A673 (cell line): Measurements from ENCODE around the gene AMZ1. TPM values are rescaled to one million over a fixed set of nuclear protein-coding genes. Genes with fewer than 3 reads are reported as not detected.

ENCODE experiments used
- BruUV-seq: library from RNA; stranded (reverse); fragments of 400-500 nt; replicated peaks from 2 replicates; lab custom pipeline; 2021; lab: Mats Ljungman, UMichigan
- CTCF ChIA-PET: fragments of 300-600 bp; sonication (Branson Sonifier 250); formaldehyde crosslinking; loops from one replicate; lab custom pipeline; 2022; ENCODE audit warnings: antibody characterized with exemption; lab: Charles Lee
- POLR2A ChIA-PET: fragments of 300-600 bp; sonication (Branson Sonifier 250); formaldehyde crosslinking; loops from one replicate; lab custom pipeline; 2022; ENCODE audit warnings: antibody characterized with exemption; ENCODE audit not compliant: low non-redundant PET; lab: Charles Lee
- DNase-seq: peaks from one replicate; pipeline ENCODE4 v3.0.0-alpha.2; 2015; ENCODE audit warnings: low spot score
- H3K27ac ChIP-seq: fragments of 200-600 bp; sonication (generic); 2 replicates; pipeline ENCODE4 v1.5.1; 2016; ENCODE audit warnings: mixed run types, low read depth, mild to moderate bottlenecking, mixed read lengths, antibody characterized with exemption, low read length; ENCODE audit not compliant: poor library complexity, severe bottlenecking
- H3K27me3 ChIP-seq: fragments of 200-600 bp; sonication (generic); replicated peaks from 2 replicates; pipeline ENCODE4 v1.6.1; 2017; ENCODE audit warnings: mixed run types, low read depth, mild to moderate bottlenecking, mixed read lengths, antibody characterized with exemption, low read length; ENCODE audit not compliant: insufficient read depth, poor library complexity
- H3K36me3 ChIP-seq: fragments of 200-600 bp; sonication (generic); 2 replicates; pipeline ENCODE4 v1.6.1; 2016; ENCODE audit warnings: mixed run types, mild to moderate bottlenecking, mixed read lengths, antibody characterized with exemption, low read length; ENCODE audit not compliant: insufficient read depth, poor library complexity, severe bottlenecking
- H3K4me1 ChIP-seq: fragments of 200-600 bp; sonication (generic); 2 replicates; pipeline ENCODE4 v1.6.1; 2017; ENCODE audit warnings: mixed run types, mild to moderate bottlenecking, mixed read lengths, antibody characterized with exemption, low read length; ENCODE audit not compliant: insufficient read depth, poor library complexity, severe bottlenecking
- H3K4me3 ChIP-seq: fragments of 200-600 bp; sonication (generic); 2 replicates; pipeline ENCODE4 v1.5.1; 2016; ENCODE audit warnings: low read depth, mixed run types, mild to moderate bottlenecking, mixed read lengths, low read length; ENCODE audit not compliant: poor library complexity, severe bottlenecking
- H3K9me3 ChIP-seq: fragments of 200-600 bp; sonication (generic); 2 replicates; pipeline ENCODE4 v1.6.1; 2016; ENCODE audit warnings: mixed run types, low read depth, mild to moderate bottlenecking, mixed read lengths, antibody characterized with exemption, low read length; ENCODE audit not compliant: poor library complexity, severe bottlenecking
- CTCF ChIP-seq: fragments of 300-800, 200-600 bp; sonication (generic); conservative IDR thresholded peaks from 2 replicates; pipeline ENCODE4 v1.5.1; 2017; ENCODE audit warnings: low read depth, mild to moderate bottlenecking, antibody characterized with exemption, low read length, moderate library complexity, mixed read lengths
- EZH2 ChIP-seq: fragments of 200-600 bp; sonication (generic); IDR thresholded peaks from 2 replicates; pipeline ENCODE4 v1.6.1; 2017; ENCODE audit warnings: borderline replicate concordance, low read depth, mild to moderate bottlenecking, mixed read lengths, antibody characterized with exemption, low read length; ENCODE audit not compliant: poor library complexity, severe bottlenecking
- intact Hi-C: fragments of 100-400 bp; cut with micrococcal nuclease; formaldehyde crosslinking; loops from one replicate; pipeline ENCODE4 v1.10.0; 2022; ENCODE audit not compliant: unreplicated experiment
- total RNA-seq: library from RNA; stranded (reverse); gene quantifications from 2 replicates; pipeline ENCODE4 v1.2.3, GENCODE V29; 2021

AMZ1 gene
- total RNA-seq, 1 experiment from 2014 or later, result not detected

GRCh38 chr7:2646680-2647571, 41.1 kb upstream of the AMZ1 start:
- TF ChIP-seq EZH2 (no peak), CTCF (no peak)
- no peak overlapping the region for H3K4me3 ChIP-seq
- no TSS peak for BruUV-seq
- DNase-seq, result no peak
- peaks cover 31% of the 10 kb centered on the region for H3K36me3 ChIP-seq
- ChIA-PET CTCF (no interaction called here), POLR2A (no interaction called here)
- H3K27ac ChIP-seq, result no peak overlapping the region
- intact Hi-C loops, result no loop called here
- no peaks in the 10 kb centered on the region for H3K9me3 ChIP-seq
- H3K27me3 ChIP-seq, result no peaks in the 10 kb centered on the region
- H3K4me1 ChIP-seq, result peaks cover 19% of the 10 kb centered on the region

- no TSS peak for BruUV-seq
- intact Hi-C loops, result no loop called here
- DNase-seq, result no peak
- TF ChIP-seq EZH2 (no peak), CTCF (no peak)
- POLR2A ChIA-PET, result interaction anchor here (0.6 kb wide), 1 partner anchor 16 kb away, joined by 16 read pairs; no protein-coding TSS in a partner anchor
- Histone ChIP-seq H3K4me3 (no peak overlapping the region), H3K9me3 (no peaks in the 10 kb centered on the region), H3K27ac (no peak overlapping the region), H3K27me3 (no peaks in the 10 kb centered on the region), H3K4me1 (peaks cover 19% of the 10 kb centered on the region), H3K36me3 (peaks cover 38% of the 10 kb centered on the region)
- CTCF ChIA-PET, result no interaction called here
Measured at GRCh38 chr7:2647594-2648172, 40.3 kb upstream of the AMZ1 start.

GRCh38 chr7:2649139-2649838, 38.7 kb upstream of the AMZ1 start:
- Histone ChIP-seq H3K9me3 (no peaks in the 10 kb centered on the region), H3K4me3 (no peak overlapping the region), H3K27me3 (no peaks in the 10 kb centered on the region), H3K4me1 (peaks cover 10% of the 10 kb centered on the region), H3K27ac (no peak overlapping the region), H3K36me3 (peaks cover 38% of the 10 kb centered on the region)
- no peak for DNase-seq
- POLR2A ChIA-PET, result no interaction called here
- TF ChIP-seq EZH2, result no peak
- TF ChIP-seq CTCF, result no peak
- BruUV-seq, result no TSS peak
- intact Hi-C loops, result no loop called here
- CTCF ChIA-PET, result no interaction called here
